Measurements from ENCODE around the gene SRI.

SRI gene

GRCh38 chr7:88215295-88215694, 4.5 kb downstream of the SRI start:
- peak in 1 of 2 experiments; percentile 11 for DNase-seq

GRCh38 chr7:88214456-88214855, 5.4 kb downstream of the SRI start:
- TF ChIP-seq POLR2A (IDR thresholded peaks at IDR 0.05; ENCODE audit: low read length) (no peak), GATA1 (IDR thresholded peaks at IDR 0.05; ENCODE audit: low read depth, low read length) (no peak)
- no peak for DNase-seq

More at GRCh38 chr7:88215295-88215694, 4.5 kb downstream of the SRI start:
- TF ChIP-seq POLR2A (IDR thresholded peaks at IDR 0.05; ENCODE audit: low read length) = no peak
- TF ChIP-seq GATA1 (IDR thresholded peaks at IDR 0.05; ENCODE audit: low read depth, low read length) = no peak

DNA sequence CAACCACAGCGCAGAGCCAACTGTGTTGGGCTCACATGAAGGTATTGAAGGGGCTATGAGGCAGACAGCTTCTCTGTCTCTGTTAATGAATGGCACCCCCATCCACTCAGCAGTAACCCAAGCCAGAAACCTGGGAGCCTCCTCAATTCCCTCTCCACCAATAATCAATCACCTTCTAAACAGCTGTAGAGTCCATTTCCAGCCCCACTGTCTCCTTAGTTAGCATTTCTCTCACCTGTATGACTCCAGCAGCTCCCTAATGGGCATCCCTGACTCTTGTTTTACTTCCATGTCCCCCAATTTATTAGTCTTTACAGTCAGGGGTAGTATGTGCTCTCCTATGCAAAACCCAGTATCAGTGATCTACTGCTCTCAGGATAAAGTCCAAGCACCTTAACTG, 6.9 kb downstream of the SRI start:
- TF ChIP-seq GATA1 (IDR thresholded peaks at IDR 0.05; ENCODE audit: low read depth, low read length) (no peak), POLR2A (IDR thresholded peaks at IDR 0.05; ENCODE audit: low read length) (no peak)
- DNase-seq = no peak

GRCh38 chr7:88208521-88208920, 11.3 kb downstream of the SRI start:
- TF ChIP-seq POLR2A (IDR thresholded peaks at IDR 0.05; ENCODE audit: low read length) = no peak
- TF ChIP-seq GATA1 (IDR thresholded peaks at IDR 0.05; ENCODE audit: low read depth, low read length) = no peak
- no peak for DNase-seq

GRCh38 chr7:88206254-88206653, 13.6 kb downstream of the SRI start:
- TF ChIP-seq POLR2A (IDR thresholded peaks at IDR 0.05; ENCODE audit: low read length) (no peak), GATA1 (IDR thresholded peaks at IDR 0.05; ENCODE audit: low read depth, low read length) (no peak)
- peak in 1 of 2 experiments; percentile 30 for DNase-seq

DNA sequence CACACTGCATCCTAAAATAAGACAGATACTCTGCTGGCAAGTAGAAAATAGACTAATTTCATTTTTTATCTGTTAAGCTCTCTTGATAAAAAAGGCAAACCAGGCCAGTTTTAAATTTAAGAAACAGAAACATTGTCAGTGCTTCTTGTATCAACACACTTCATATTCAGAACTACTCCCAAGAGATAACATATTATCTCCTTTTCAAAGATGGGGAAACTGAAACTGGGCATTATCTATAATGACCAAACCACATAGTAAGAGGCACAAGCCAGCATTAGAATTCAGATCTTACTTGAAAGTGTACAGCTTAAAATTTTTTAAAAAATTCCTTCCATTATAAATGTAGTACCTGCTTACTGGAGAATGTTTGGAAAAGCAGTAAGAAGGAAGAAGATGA, 14.7 kb downstream of the SRI start:
- TF ChIP-seq GATA1 (IDR thresholded peaks at IDR 0.05; ENCODE audit: low read depth, low read length) = peak; percentile 11
- TF ChIP-seq POLR2A (IDR thresholded peaks at IDR 0.05; ENCODE audit: low read length) = no peak
- peak; percentile 75 to 88 for DNase-seq

GRCh38 chr7:88204525-88205110, 15.2 kb downstream of the SRI start:
- DNase-seq = peak; percentile 73
- TF ChIP-seq GATA1 (IDR thresholded peaks at IDR 0.05; ENCODE audit: low read depth, low read length) (no peak), POLR2A (IDR thresholded peaks at IDR 0.05; ENCODE audit: low read length) (no peak)

DNA sequence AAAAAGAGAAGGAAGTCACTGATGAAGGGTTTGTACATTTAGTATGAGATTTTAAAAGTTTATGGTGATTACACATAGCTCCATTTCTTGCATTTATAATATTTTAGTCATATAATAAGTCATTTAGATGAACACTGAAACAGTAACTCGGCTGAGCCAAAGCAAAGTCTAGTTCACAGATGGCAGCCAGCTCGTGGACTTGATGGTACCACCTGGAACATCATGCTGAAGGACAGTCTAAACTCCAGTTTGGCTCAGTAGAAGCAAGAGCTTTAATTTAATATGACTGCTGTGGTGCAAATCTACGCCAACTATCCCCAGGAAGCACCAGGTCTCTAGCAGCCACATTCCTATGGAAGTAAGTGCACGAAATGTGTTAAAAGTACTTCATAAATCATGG, 16.4 kb downstream of the SRI start:
- TF ChIP-seq POLR2A (IDR thresholded peaks at IDR 0.05; ENCODE audit: low read length) = no peak
- no peak for TF ChIP-seq GATA1 (IDR thresholded peaks at IDR 0.05; ENCODE audit: low read depth, low read length)
- no peak for DNase-seq

DNA sequence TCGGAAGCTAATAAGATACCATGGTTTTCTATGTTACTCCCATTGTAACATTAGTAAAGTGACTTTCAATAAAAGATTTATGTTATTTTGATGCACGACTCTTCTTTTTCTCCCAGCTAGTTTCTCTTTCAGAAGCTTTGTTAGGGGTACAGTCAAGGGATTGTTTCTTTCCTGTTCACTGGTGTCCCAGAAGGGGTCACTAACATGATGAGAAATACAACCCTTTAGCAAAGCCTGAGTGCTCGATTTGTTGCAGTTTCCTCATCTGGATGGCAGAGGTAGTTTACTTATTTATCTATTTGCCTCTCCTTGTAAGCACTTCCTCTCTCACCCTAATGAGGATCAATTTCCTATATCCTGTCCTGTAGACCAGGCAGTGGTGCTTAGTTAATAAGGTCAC, 17.0 kb downstream of the SRI start:
- no peak for TF ChIP-seq GATA1 (IDR thresholded peaks at IDR 0.05; ENCODE audit: low read depth, low read length)
- no peak for TF ChIP-seq POLR2A (IDR thresholded peaks at IDR 0.05; ENCODE audit: low read length)

GRCh38 chr7:88202278-88202677, 17.6 kb downstream of the SRI start:
- DNase-seq = peak in 1 of 2 experiments; percentile 11
- TF ChIP-seq POLR2A (IDR thresholded peaks at IDR 0.05; ENCODE audit: low read length) = no peak
- no peak for TF ChIP-seq GATA1 (IDR thresholded peaks at IDR 0.05; ENCODE audit: low read depth, low read length)

More for the DNA sequence above, 17.0 kb downstream of the SRI start:
- peak in 1 of 2 experiments; percentile 13 for DNase-seq

- DNase-seq = no peak
- TF ChIP-seq GATA1 (IDR thresholded peaks at IDR 0.05; ENCODE audit: low read depth, low read length) (no peak), POLR2A (IDR thresholded peaks at IDR 0.05; ENCODE audit: low read length) (no peak)
Observed at GRCh38 chr7:88201305-88201704, 18.5 kb downstream of the SRI start.

DNA sequence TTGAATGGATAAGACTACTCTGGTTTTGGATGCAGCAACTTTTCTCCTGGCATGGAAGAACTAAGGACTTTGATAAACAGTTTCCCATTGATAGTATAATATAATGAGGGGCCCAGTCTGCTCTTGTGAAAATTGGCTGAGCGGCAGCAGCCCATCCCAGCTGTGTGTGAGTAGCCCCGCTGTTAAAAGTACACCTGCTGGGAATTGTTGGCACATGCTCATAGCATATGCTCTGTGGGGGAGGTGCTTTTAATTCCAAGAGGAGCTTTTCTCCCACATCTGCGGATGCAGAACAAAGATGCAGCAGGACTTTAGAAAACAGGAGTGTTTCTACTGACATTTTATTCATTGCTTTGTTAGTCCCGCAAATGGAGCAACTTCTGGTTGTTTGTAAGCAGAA, 19.0 kb downstream of the SRI start:
- DNase-seq = no peak
- TF ChIP-seq POLR2A (IDR thresholded peaks at IDR 0.05; ENCODE audit: low read length) = no peak
- no peak for TF ChIP-seq GATA1 (IDR thresholded peaks at IDR 0.05; ENCODE audit: low read depth, low read length)

GRCh38 chr7:88200261-88200660, 19.6 kb downstream of the SRI start:
- TF ChIP-seq GATA1 (IDR thresholded peaks at IDR 0.05; ENCODE audit: low read depth, low read length) = no peak
- no peak for TF ChIP-seq POLR2A (IDR thresholded peaks at IDR 0.05; ENCODE audit: low read length)

DNA sequence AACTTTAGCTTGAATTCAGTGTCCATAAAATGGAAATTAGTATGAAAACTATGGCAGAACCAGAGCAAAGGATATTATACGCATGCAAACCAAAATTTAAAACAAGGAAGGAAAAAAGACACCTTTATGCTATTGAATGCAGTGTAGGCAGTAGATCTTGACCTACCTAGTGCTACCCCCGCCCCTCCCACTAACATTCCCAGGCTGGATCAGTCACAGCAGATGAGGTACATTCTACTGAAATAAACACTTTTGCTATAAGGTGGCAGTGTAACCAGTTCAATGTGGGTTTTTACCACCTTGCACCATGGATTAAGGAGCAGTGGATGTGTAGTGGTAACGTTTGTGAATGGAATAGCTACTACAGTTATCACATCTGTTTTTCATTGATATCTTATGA, 27.9 kb downstream of the SRI start:
- DNase-seq = peak; percentile 6 to 29
- TF ChIP-seq POLR2A (IDR thresholded peaks at IDR 0.05; ENCODE audit: low read length) = no peak
- no peak for TF ChIP-seq GATA1 (IDR thresholded peaks at IDR 0.05; ENCODE audit: low read depth, low read length)

More at GRCh38 chr7:88200261-88200660, 19.6 kb downstream of the SRI start:
- no peak for DNase-seq

DNA sequence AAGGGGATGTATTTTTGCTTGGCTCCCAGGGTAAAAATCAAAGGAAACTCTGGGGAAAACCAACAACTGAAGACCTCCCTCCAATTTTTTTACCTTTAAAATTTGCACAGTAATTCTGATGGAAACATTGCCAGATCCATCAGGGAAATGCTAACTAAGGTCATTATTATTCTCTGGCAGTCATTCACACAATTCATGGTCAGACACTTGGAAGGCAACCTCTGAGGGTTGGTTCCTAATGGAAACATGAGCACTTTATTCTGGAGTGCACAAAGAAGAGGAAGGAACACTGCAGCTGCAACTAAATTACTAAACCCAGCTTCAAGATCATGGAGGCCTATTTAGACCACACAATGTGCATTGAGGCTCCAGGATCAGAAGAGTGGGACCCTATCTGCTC, 34.2 kb downstream of the SRI start:
- DNase-seq = no peak
- no peak for TF ChIP-seq GATA1 (IDR thresholded peaks at IDR 0.05; ENCODE audit: low read depth, low read length)
- TF ChIP-seq POLR2A (IDR thresholded peaks at IDR 0.05; ENCODE audit: low read length) = no peak

Data from erythroblast (primary cell).